K562 (cell line): ENCODE results near the gene DPY19L3. TPM values are rescaled to one million over a fixed set of nuclear protein-coding genes. Genes with fewer than 3 reads are reported as not detected.

Experiments
- ATAC-seq: fragments of 200-7000 bp; cut with Tn5 transposase; 3 replicates; pipeline ENCODE4 v1.9.1; 2020; ENCODE audit warnings: moderate library complexity
- BruUV-seq: library from RNA; stranded (reverse); fragments of 400-500 nt; replicated peaks from 2 replicates; lab custom pipeline; 2021; lab: Mats Ljungman, UMichigan
- CTCF ChIA-PET: fragments of 300-600 bp; formaldehyde crosslinking; extraction: SDS; loops from one replicate; lab custom pipeline; 2021; ENCODE audit warnings: low intra/inter-chr PET ratio; lab: Yijun Ruan, JAX
- POLR2A ChIA-PET: fragments of 300-600, 350-650 bp; sonication (Branson Sonifier 250); formaldehyde crosslinking; extraction: SDS; loops from one replicate; lab custom pipeline; 2021; ENCODE audit warnings: antibody characterized with exemption, inconsistent platforms; lab: Yijun Ruan, JAX
- DNase-seq, 4 experiments: peaks; one replicate each; pipeline versions ENCODE4 v3.0.0 to v3.0.0-alpha.2; 2011 to 2018; ENCODE audit warnings: low spot score in 3 of 4, mixed read lengths in 3 of 4; ENCODE audit errors: extremely low read depth in 1 of 4
- FAIRE-seq: peaks from 2 replicates; lab custom pipeline; 2011; peaks lifted over from hg19 to GRCh38; lab: Jason Lieb, UNC
- H2AFZ ChIP-seq: 2 replicates; pipeline ENCODE4 v1.6.0; 2011; ENCODE audit warnings: low read depth, low read length, control low read depth, inconsistent platforms
- H3K27ac ChIP-seq: fragments of 200-600 bp; 3 replicates; pipeline ENCODE4 v1.8.0; 2011; ENCODE audit warnings: low read depth, mild to moderate bottlenecking, control low read depth, inconsistent platforms, low read length, moderate library complexity, mixed read lengths; ENCODE audit errors: extremely low read depth
- H3K27me3 ChIP-seq, 2 experiments: fragments of 300-600 bp in 1 of 2; 2 replicates in 1 of 2; 3 replicates in 1 of 2; pipeline versions ENCODE4 v1.6.0 to v1.8.0; 2011; ENCODE audit warnings: inconsistent platforms in 2 of 2, low read length in 2 of 2, mild to moderate bottlenecking in 1 of 2, mixed read lengths in 1 of 2, moderate library complexity in 1 of 2; ENCODE audit not compliant: control insufficient read depth in 2 of 2, insufficient read depth in 2 of 2
- H3K36me3 ChIP-seq: fragments of 300-600 bp; 3 replicates; pipeline ENCODE4 v1.8.0; 2011; ENCODE audit warnings: mild to moderate bottlenecking, low read length, inconsistent platforms; ENCODE audit not compliant: control insufficient read depth, insufficient read depth
- H3K4me1 ChIP-seq, 2 experiments: fragments of 200-600 bp in 1 of 2; replicated peaks in 1 of 2; 2 replicates in 1 of 2; 3 replicates in 1 of 2; pipeline versions ENCODE4 v1.5.1 to v1.8.0; 2011; ENCODE audit warnings: inconsistent platforms in 2 of 2, low read length in 2 of 2, mild to moderate bottlenecking in 1 of 2, mixed read lengths in 1 of 2, moderate library complexity in 1 of 2; ENCODE audit not compliant: control insufficient read depth in 2 of 2, insufficient read depth in 2 of 2
- H3K4me2 ChIP-seq: 2 replicates; pipeline ENCODE4 v1.6.1; 2011; ENCODE audit warnings: low read length, control low read depth, inconsistent platforms, mixed read lengths; ENCODE audit not compliant: insufficient read depth
- H3K4me3 ChIP-seq: fragments of 200-600 bp; sonication (generic), shearing (Covaris generic); 2 replicates; pipeline ENCODE4 v1.5.1; 2016; ENCODE audit warnings: control low read depth, inconsistent platforms
- H3K79me2 ChIP-seq: fragments of 200-600 bp; 3 replicates; pipeline ENCODE4 v1.8.0; 2011; ENCODE audit warnings: low read length, inconsistent platforms; ENCODE audit not compliant: control insufficient read depth, insufficient read depth
- H3K9ac ChIP-seq, 2 experiments: 2 replicates each; pipeline versions ENCODE4 v1.6.0 to v1.6.1; 2011; ENCODE audit warnings: low read depth in 2 of 2, low read length in 2 of 2, control low read depth in 1 of 2, inconsistent platforms in 1 of 2, mild to moderate bottlenecking in 1 of 2, mixed read lengths in 1 of 2; ENCODE audit not compliant: insufficient read depth in 1 of 2
- H3K9me1 ChIP-seq: one replicate; pipeline ENCODE4 v1.6.0; 2011; ENCODE audit warnings: inconsistent platforms, mild to moderate bottlenecking, low read length, moderate library complexity; ENCODE audit not compliant: control insufficient read depth, insufficient read depth
- H3K9me3 ChIP-seq: replicated peaks from 2 replicates; pipeline ENCODE4 v1.5.1; 2011; ENCODE audit warnings: low read depth, low read length, inconsistent platforms; ENCODE audit not compliant: control insufficient read depth, insufficient read depth
- H4K20me1 ChIP-seq: replicated peaks from 2 replicates; pipeline ENCODE4 v1.6.1; 2011; ENCODE audit warnings: low read length, inconsistent platforms, mixed read lengths; ENCODE audit not compliant: control insufficient read depth, insufficient read depth
- ASH1L ChIP-seq: fragments of 450-650 bp; IDR thresholded peaks from 2 replicates; pipeline ENCODE4 v1.6.1; 2018; ENCODE audit warnings: borderline replicate concordance, mild to moderate bottlenecking, low read depth; ENCODE audit not compliant: partially characterized antibody
- DDX20 ChIP-seq: fragments of 450-650 bp; IDR thresholded peaks from 2 replicates; pipeline ENCODE4 v1.6.1; 2016; ENCODE audit warnings: missing genetic modification characterization, low read depth, mild to moderate bottlenecking, missing compliant biosample characterization, moderate library complexity
- HNRNPK ChIP-seq: fragments of 200-400 bp; formaldehyde crosslinking; IDR thresholded peaks from one replicate; pipeline ENCODE4 v1.6.1; 2018; ENCODE audit warnings: mild to moderate bottlenecking, low read depth, low read length; ENCODE audit not compliant: poor library complexity, severe bottlenecking
- PRPF4 ChIP-seq: fragments of 200-400 bp; formaldehyde crosslinking; IDR thresholded peaks from one replicate; pipeline ENCODE4 v1.6.1; 2017; ENCODE audit warnings: low read length, low read depth, mild to moderate bottlenecking; ENCODE audit not compliant: insufficient read depth, poor library complexity, severe bottlenecking
- RBM34 ChIP-seq: fragments of 200-400 bp; formaldehyde crosslinking; IDR thresholded peaks from 2 replicates; pipeline ENCODE4 v1.6.1; 2018; ENCODE audit warnings: low read length, borderline replicate concordance; ENCODE audit not compliant: insufficient read depth
- SIRT6 ChIP-seq: IDR thresholded peaks from one replicate; pipeline ENCODE4 v1.6.1; 2012; ENCODE audit warnings: low read depth, mild to moderate bottlenecking, control low read depth, inconsistent platforms, low read length, moderate library complexity
- SRSF1 ChIP-seq: fragments of 200-400 bp; formaldehyde crosslinking; IDR thresholded peaks from 2 replicates; pipeline ENCODE4 v1.6.1; 2017; ENCODE audit warnings: mild to moderate bottlenecking, low read depth, low read length, moderate library complexity
- ZBTB7A ChIP-seq: IDR thresholded peaks from 2 replicates; pipeline ENCODE4 v1.6.1; 2011; ENCODE audit warnings: low read depth, mild to moderate bottlenecking, low read length, moderate library complexity, borderline replicate concordance; ENCODE audit not compliant: control insufficient read depth
- ZEB2 ChIP-seq: fragments of 450-650 bp; IDR thresholded peaks from 2 replicates; pipeline ENCODE4 v1.6.1; 2016
- ZNF77 ChIP-seq: fragments of 250-450 bp; sonication (Bioruptor Pico); IDR thresholded peaks from 2 replicates; pipeline ENCODE4 v1.5.0; 2020
- WGBS: fragments of 100-300 bp; shearing (Covaris generic); methylation state at CpG from one replicate; pipeline ENCODE4 v1.1.6; 2016; ENCODE audit warnings: low coverage, mixed read lengths; ENCODE audit not compliant: insufficient coverage; ENCODE audit errors: missing lambda C conversion rate; 5-methylcytosine and 5-hydroxymethylcytosine counted together
- in situ Hi-C: fragments of 300-500 bp; cut with MboI; formaldehyde crosslinking; loops from 4 replicates; pipeline ENCODE4 v1.15.0; 2018; ENCODE audit warnings: inconsistent platforms, mixed read lengths
- intact Hi-C: fragments of 100-400 bp; cut with micrococcal nuclease; formaldehyde crosslinking; loops from 2 replicates; pipeline ENCODE4 v1.14.2; 2022
- polyA plus RNA-seq, 8 experiments: library from polyadenylated mRNA; depleted of rRNA in 4 of 8; stranded (reverse) in 5 of 8; unstranded in 3 of 8; fragments of >200 nt; fragmentation: Nextera tagmentation in 2 of 8; fragmentation: Illumina TruSeq in 1 of 8; extraction: Ambion mirVana in 2 of 8; extraction: Trizol in 1 of 8; gene quantifications; 2 replicates each; pipeline versions ENCODE4 v1.2.1 to v1.2.3, GENCODE V29; 2011 to 2014; ENCODE audit warnings: inconsistent platforms in 1 of 8, missing spikeins in 1 of 8
- total RNA-seq, 7 experiments: library from RNA; depleted of rRNA in 6 of 7; stranded (reverse); fragments of >200 nt in 6 of 7; fragmentation: Illumina TruSeq in 2 of 7; extraction: Trizol in 2 of 7; gene quantifications; 2 replicates each; pipeline versions ENCODE4 v1.2.1 to v1.2.3, GENCODE V29; 2011 to 2021; ENCODE audit warnings: low replicate concordance in 1 of 7
- TF ChIP-seq, protein P1 (sequence below): sonication (generic); formaldehyde crosslinking; IDR thresholded peaks from 2 replicates; pipeline ENCODE4 v1.8.0; 2022; ENCODE audit warnings: missing genetic modification reagents, mild to moderate bottlenecking, borderline replicate concordance
- TF ChIP-seq, protein P2 (sequence below): fragments of 450-650 bp; IDR thresholded peaks from 2 replicates; pipeline ENCODE4 v1.6.1; 2016; ENCODE audit warnings: missing biosample characterization, missing genetic modification characterization
- TF ChIP-seq, protein P3 (sequence below): fragments of 200-400 bp; formaldehyde crosslinking; IDR thresholded peaks from 2 replicates; pipeline ENCODE4 v1.6.1; 2017; ENCODE audit warnings: mild to moderate bottlenecking, low read depth, low read length, moderate library complexity
- TF ChIP-seq, protein P4 (sequence below): sonication (generic); formaldehyde crosslinking; IDR thresholded peaks from 2 replicates; pipeline ENCODE4 v1.9.0; 2022; ENCODE audit warnings: mild to moderate bottlenecking, missing genetic modification reagents

DPY19L3 gene
- total and polyA plus RNA-seq, 9 of the 15 experiments (the other 6 are each of a cell fraction or from before 2014, with no cell fraction given): 4.7 to 39.2 (median 22.0) TPM

DNA sequence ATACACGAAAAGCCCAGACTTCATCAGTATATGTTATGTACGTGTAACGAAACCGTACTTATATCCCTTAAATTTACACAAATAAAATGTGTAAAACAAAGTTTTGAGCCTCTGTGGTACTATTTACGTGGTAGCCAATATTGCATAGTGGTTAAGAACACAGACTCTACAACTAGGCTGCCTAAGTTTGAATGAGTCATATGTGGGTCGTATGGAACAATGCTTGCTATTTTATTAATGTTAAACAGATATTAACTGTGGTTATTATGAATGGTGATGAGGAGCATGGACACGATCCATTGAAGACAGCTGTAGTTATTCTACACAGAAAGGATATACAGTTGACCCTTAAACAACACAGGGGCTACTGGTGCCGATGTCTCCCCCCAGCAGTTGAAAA is 42.5 kb downstream of the DPY19L3 start:
- intact Hi-C loops (no loop called here), in situ Hi-C loops (no loop called here)
- Histone ChIP-seq H3K79me2 (no peaks in the 10 kb centered on the region), H3K9ac (no peak overlapping the region), H3K9me3 (no peaks in the 10 kb centered on the region), H2AFZ (no peak overlapping the region), H3K27me3 (no peaks in the 10 kb centered on the region), H3K4me2 (no peak overlapping the region), H3K4me1 (no peaks in the 10 kb centered on the region), H3K27ac (no peak overlapping the region), H3K9me1 (no peaks in the 10 kb centered on the region), H3K36me3 (peaks cover 18% of the 10 kb centered on the region; the same call in 2 of the 3 replicates), H3K4me3 (no peak overlapping the region), H4K20me1 (no peaks in the 10 kb centered on the region)
- ATAC-seq (no peak), DNase-seq (no peak), FAIRE-seq (peak; percentile 40)
- 93% methylated on average over 8 of the region's 8 CpGs for WGBS
- POLR2A ChIA-PET: no interaction called here
- CTCF ChIA-PET: no interaction called here
- no TSS peak for BruUV-seq
- no peak for TF ChIP-seq DDX20 (tag)
- TF ChIP-seq, protein P1, sequence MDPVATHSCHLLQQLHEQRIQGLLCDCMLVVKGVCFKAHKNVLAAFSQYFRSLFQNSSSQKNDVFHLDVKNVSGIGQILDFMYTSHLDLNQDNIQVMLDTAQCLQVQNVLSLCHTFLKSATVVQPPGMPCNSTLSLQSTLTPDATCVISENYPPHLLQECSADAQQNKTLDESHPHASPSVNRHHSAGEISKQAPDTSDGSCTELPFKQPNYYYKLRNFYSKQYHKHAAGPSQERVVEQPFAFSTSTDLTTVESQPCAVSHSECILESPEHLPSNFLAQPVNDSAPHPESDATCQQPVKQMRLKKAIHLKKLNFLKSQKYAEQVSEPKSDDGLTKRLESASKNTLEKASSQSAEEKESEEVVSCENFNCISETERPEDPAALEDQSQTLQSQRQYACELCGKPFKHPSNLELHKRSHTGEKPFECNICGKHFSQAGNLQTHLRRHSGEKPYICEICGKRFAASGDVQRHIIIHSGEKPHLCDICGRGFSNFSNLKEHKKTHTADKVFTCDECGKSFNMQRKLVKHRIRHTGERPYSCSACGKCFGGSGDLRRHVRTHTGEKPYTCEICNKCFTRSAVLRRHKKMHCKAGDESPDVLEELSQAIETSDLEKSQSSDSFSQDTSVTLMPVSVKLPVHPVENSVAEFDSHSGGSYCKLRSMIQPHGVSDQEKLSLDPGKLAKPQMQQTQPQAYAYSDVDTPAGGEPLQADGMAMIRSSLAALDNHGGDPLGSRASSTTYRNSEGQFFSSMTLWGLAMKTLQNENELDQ: no peak
- TF ChIP-seq, protein P2, sequence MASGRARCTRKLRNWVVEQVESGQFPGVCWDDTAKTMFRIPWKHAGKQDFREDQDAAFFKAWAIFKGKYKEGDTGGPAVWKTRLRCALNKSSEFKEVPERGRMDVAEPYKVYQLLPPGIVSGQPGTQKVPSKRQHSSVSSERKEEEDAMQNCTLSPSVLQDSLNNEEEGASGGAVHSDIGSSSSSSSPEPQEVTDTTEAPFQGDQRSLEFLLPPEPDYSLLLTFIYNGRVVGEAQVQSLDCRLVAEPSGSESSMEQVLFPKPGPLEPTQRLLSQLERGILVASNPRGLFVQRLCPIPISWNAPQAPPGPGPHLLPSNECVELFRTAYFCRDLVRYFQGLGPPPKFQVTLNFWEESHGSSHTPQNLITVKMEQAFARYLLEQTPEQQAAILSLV (tag): no peak
- TF ChIP-seq SRSF1: no peak
- TF ChIP-seq ZNF77 (CRISPR knock-in tag): no peak
- no peak for TF ChIP-seq ASH1L
- no peak for TF ChIP-seq RBM34
- TF ChIP-seq SIRT6: no peak
- TF ChIP-seq ZEB2: no peak
- TF ChIP-seq, protein P3, sequence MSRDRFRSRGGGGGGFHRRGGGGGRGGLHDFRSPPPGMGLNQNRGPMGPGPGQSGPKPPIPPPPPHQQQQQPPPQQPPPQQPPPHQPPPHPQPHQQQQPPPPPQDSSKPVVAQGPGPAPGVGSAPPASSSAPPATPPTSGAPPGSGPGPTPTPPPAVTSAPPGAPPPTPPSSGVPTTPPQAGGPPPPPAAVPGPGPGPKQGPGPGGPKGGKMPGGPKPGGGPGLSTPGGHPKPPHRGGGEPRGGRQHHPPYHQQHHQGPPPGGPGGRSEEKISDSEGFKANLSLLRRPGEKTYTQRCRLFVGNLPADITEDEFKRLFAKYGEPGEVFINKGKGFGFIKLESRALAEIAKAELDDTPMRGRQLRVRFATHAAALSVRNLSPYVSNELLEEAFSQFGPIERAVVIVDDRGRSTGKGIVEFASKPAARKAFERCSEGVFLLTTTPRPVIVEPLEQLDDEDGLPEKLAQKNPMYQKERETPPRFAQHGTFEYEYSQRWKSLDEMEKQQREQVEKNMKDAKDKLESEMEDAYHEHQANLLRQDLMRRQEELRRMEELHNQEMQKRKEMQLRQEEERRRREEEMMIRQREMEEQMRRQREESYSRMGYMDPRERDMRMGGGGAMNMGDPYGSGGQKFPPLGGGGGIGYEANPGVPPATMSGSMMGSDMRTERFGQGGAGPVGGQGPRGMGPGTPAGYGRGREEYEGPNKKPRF: no peak
- no peak for TF ChIP-seq PRPF4
- no peak for TF ChIP-seq HNRNPK
- TF ChIP-seq, protein P4, sequence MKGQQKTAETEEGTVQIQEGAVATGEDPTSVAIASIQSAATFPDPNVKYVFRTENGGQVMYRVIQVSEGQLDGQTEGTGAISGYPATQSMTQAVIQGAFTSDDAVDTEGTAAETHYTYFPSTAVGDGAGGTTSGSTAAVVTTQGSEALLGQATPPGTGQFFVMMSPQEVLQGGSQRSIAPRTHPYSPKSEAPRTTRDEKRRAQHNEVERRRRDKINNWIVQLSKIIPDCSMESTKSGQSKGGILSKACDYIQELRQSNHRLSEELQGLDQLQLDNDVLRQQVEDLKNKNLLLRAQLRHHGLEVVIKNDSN (CRISPR knock-in tag): no peak
- TF ChIP-seq ZBTB7A: no peak
- TF ChIP-seq, all 486 proteins: peak for 0
